ENCODE measurements around the gene AP4M1.

AP4M1 gene

DNA sequence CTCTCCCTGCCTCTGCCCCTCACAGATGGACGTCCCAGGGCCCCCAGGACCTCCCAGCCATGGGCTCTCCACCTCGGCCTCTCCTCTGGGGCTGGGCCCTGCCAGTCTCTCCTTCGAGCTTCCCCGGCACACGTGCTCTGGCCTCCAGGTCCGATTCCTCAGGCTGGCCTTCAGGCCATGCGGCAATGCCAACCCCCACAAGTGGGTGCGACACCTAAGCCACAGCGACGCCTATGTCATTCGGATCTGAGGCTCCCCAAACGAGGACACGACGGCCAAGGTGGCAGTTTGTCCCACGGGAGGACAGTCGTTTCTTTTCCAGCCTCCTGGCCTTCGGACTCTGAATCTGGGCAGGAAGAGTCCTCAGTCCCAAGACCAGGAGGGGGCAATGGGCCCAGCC lies 5.2 kb downstream of the AP4M1 start:
- Histone ChIP-seq H3K36me3 (ENCODE audit: control insufficient read depth in 1 of 2, insufficient read depth in 2 of 2, low read length in 2 of 2) (peaks cover 9 to 73% of the 10 kb centered on the region in 2 donors), H3K9ac (ENCODE audit: low read depth in 1 of 2, low read length in 2 of 2) (no peak overlapping the region), H3K27ac (ENCODE audit: low read depth, low read length) (no peak overlapping the region), H3K4me3 (ENCODE audit: low read depth in 1 of 2, low read length in 2 of 2) (no peak overlapping the region), H3K4me1 (ENCODE audit: control insufficient read depth in 1 of 2, insufficient read depth in 2 of 2, low read length in 2 of 2) (peaks cover 5 to 7% of the 10 kb centered on the region in 2 donors), H3K27me3 (ENCODE audit: control insufficient read depth in 1 of 2, insufficient read depth in 2 of 2, low read length in 2 of 2) (no peaks in the 10 kb centered on the region), H3K9me3 (ENCODE audit: control insufficient read depth in 1 of 2, low read length in 2 of 2) (no peaks in the 10 kb centered on the region)

DNA sequence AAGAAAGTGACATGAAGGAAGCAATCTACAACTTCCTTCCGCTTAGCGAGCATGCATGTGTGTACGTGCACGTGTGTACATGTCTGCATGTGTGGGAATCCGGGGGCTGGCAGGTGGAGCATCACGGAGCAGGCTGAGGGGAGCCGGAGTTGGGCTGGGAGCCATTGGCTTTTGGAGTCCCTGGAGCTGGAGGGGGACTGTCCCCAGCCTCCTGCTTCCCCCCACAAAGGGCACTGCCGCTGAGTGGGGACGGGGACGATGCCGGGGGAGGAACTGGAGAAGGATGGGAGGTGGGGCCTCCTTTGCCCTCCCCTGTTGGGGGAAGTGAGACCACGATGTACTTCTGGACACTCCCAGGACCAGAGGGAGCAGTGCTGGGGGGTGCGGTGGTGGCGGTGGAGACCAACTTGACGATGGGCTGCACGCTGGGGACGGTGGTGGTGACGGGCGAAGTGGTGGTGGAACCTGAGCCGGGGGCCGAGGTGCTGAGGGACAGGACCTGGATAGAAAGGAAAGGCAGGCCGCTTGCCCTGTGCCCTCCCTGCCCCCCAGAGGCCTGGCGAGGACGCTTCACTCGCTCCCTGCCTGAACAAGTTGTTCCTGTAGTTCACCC lies 5.8 kb downstream of the AP4M1 start:
- no peak overlapping the region for H3K9ac ChIP-seq (ENCODE audit: low read depth in 1 of 2, low read length in 2 of 2)
- H3K4me1 ChIP-seq (ENCODE audit: control insufficient read depth in 1 of 2, insufficient read depth in 2 of 2, low read length in 2 of 2), result peaks cover 5% of the 10 kb centered on the region in 2 donors
- peaks cover 9 to 75% of the 10 kb centered on the region in 2 donors for H3K36me3 ChIP-seq (ENCODE audit: control insufficient read depth in 1 of 2, insufficient read depth in 2 of 2, low read length in 2 of 2)
- no peak overlapping the region for H3K4me3 ChIP-seq (ENCODE audit: low read depth in 1 of 2, low read length in 2 of 2)
- no peak overlapping the region for H3K27ac ChIP-seq (ENCODE audit: low read depth, low read length)
- no peaks in the 10 kb centered on the region for H3K9me3 ChIP-seq (ENCODE audit: control insufficient read depth in 1 of 2, low read length in 2 of 2)
- H3K27me3 ChIP-seq (ENCODE audit: control insufficient read depth in 1 of 2, insufficient read depth in 2 of 2, low read length in 2 of 2), result no peaks in the 10 kb centered on the region

DNA sequence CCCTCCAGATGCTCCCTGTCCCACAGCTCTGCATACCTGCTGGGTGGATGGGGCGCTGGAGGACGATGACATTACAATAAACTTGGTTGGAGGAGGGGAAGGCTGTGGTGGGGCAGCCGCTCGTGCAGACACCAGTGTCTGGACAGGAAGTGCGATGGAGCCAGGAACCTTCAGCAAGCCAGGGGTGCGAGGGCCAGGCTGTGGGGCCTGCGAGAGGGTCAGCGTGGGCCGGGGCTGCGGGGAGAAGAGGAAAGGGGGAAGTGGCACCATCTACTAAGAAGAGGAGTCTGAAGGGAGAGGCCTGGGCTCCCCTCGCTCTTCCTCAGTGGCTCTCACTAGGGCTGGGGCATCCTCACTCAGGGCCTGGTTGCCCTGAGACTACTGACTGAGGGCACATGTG lies 6.4 kb downstream of the AP4M1 start:
- H3K4me1 ChIP-seq (ENCODE audit: control insufficient read depth in 1 of 2, insufficient read depth in 2 of 2, low read length in 2 of 2), result no peaks in the 10 kb centered on the region
- H3K27me3 ChIP-seq (ENCODE audit: control insufficient read depth in 1 of 2, insufficient read depth in 2 of 2, low read length in 2 of 2), result no peaks in the 10 kb centered on the region
- no peak overlapping the region for H3K27ac ChIP-seq (ENCODE audit: low read depth, low read length)
- H3K9ac ChIP-seq (ENCODE audit: low read depth in 1 of 2, low read length in 2 of 2), result no peak overlapping the region
- H3K4me3 ChIP-seq (ENCODE audit: low read depth in 1 of 2, low read length in 2 of 2), result no peak overlapping the region
- H3K9me3 ChIP-seq (ENCODE audit: control insufficient read depth in 1 of 2, low read length in 2 of 2), result no peaks in the 10 kb centered on the region
- peaks cover 9 to 79% of the 10 kb centered on the region in 2 donors for H3K36me3 ChIP-seq (ENCODE audit: control insufficient read depth in 1 of 2, insufficient read depth in 2 of 2, low read length in 2 of 2)

- Histone ChIP-seq H3K4me3 (ENCODE audit: low read depth in 1 of 2, low read length in 2 of 2) (no peak overlapping the region), H3K9me3 (ENCODE audit: control insufficient read depth in 1 of 2, low read length in 2 of 2) (no peaks in the 10 kb centered on the region), H3K27me3 (ENCODE audit: control insufficient read depth in 1 of 2, insufficient read depth in 2 of 2, low read length in 2 of 2) (no peaks in the 10 kb centered on the region), H3K4me1 (ENCODE audit: control insufficient read depth in 1 of 2, insufficient read depth in 2 of 2, low read length in 2 of 2) (no peaks in the 10 kb centered on the region), H3K36me3 (ENCODE audit: control insufficient read depth in 1 of 2, insufficient read depth in 2 of 2, low read length in 2 of 2) (peaks cover 9 to 81% of the 10 kb centered on the region in 2 donors), H3K9ac (ENCODE audit: low read depth in 1 of 2, low read length in 2 of 2) (no peak overlapping the region), H3K27ac (ENCODE audit: low read depth, low read length) (no peak overlapping the region)
These were observed 8.2 kb downstream of the AP4M1 start for GRCh38 chr7:100109521-100110163.

DNA sequence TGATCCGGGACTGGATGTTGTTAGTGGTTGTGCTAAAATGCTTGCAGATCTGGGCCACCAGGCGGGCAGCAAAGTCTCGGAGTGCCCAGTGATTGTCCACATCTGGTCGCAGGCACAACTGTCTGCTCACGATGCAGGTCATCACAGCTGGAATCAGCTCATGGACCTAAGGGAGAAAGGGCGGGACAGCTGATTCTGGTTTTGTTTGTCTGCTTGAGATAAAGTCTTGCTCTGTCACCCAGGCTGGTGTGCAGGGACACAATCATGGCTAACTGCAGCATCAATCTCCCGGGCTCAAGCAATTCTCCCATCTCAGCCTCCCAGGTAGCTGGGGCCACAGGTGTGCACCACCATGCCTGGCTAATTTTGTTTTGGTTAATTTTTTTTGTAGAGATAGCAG lies 9.7 kb downstream of the AP4M1 start:
- Histone ChIP-seq H3K9ac (ENCODE audit: low read depth in 1 of 2, low read length in 2 of 2) (no peak overlapping the region), H3K27ac (ENCODE audit: low read depth, low read length) (no peak overlapping the region), H3K4me3 (ENCODE audit: low read depth in 1 of 2, low read length in 2 of 2) (no peak overlapping the region), H3K27me3 (ENCODE audit: control insufficient read depth in 1 of 2, insufficient read depth in 2 of 2, low read length in 2 of 2) (no peaks in the 10 kb centered on the region), H3K36me3 (ENCODE audit: control insufficient read depth in 1 of 2, insufficient read depth in 2 of 2, low read length in 2 of 2) (peaks cover 6 to 66% of the 10 kb centered on the region in 2 donors), H3K9me3 (ENCODE audit: control insufficient read depth in 1 of 2, low read length in 2 of 2) (no peaks in the 10 kb centered on the region), H3K4me1 (ENCODE audit: control insufficient read depth in 1 of 2, insufficient read depth in 2 of 2, low read length in 2 of 2) (no peaks in the 10 kb centered on the region)

DNA sequence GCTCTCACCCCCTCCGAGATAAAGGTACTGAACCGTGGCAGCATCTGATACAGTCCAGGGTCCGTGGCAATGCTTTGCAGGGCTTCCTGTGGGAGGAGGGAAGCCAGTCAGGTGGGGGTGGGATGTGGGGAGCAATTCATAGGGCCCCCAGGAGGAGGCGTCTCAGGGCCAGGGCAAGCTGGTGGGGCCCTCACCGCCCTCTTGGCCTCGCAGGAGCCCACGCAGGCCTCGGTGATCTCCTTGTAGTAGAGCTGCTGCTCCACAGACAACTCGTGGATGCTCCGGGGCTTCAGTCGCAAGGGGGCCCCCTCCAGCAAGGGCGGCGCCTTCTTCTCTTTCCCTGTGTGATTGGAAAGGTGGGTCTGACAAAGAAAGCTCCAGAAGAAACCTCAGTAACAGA lies 10.5 kb downstream of the AP4M1 start:
- H3K9me3 ChIP-seq (ENCODE audit: control insufficient read depth in 1 of 2, low read length in 2 of 2), result no peaks in the 10 kb centered on the region
- H3K27ac ChIP-seq (ENCODE audit: low read depth, low read length), result no peak overlapping the region
- H3K27me3 ChIP-seq (ENCODE audit: control insufficient read depth in 1 of 2, insufficient read depth in 2 of 2, low read length in 2 of 2), result no peaks in the 10 kb centered on the region
- no peaks in the 10 kb centered on the region for H3K4me1 ChIP-seq (ENCODE audit: control insufficient read depth in 1 of 2, insufficient read depth in 2 of 2, low read length in 2 of 2)
- no peak overlapping the region for H3K9ac ChIP-seq (ENCODE audit: low read depth in 1 of 2, low read length in 2 of 2)
- peaks cover 5 to 60% of the 10 kb centered on the region in 2 donors for H3K36me3 ChIP-seq (ENCODE audit: control insufficient read depth in 1 of 2, insufficient read depth in 2 of 2, low read length in 2 of 2)
- H3K4me3 ChIP-seq (ENCODE audit: low read depth in 1 of 2, low read length in 2 of 2), result no peak overlapping the region

DNA sequence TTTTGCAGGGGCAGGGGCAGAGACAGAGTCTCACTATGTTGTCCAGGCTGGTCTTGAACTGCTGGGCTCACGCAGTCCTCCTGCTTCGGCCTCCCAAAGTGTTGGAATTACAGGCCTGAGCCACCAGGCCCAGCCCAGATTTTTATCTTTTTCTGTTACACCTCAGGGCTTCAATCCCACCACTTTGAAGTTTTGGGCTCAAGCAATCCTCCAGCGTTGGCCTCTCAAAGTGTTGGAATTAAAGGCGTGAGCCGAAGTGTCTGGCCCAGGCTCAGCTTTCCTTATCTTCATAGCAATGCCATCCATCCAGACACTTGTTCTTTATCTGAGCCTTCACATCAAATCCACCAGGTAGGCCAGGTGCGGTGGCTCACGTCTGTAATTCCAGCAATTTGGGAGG lies 13.6 kb downstream of the AP4M1 start:
- Histone ChIP-seq H3K9me3 (ENCODE audit: control insufficient read depth in 1 of 2, low read length in 2 of 2) (no peaks in the 10 kb centered on the region), H3K27me3 (ENCODE audit: control insufficient read depth in 1 of 2, insufficient read depth in 2 of 2, low read length in 2 of 2) (no peaks in the 10 kb centered on the region), H3K36me3 (ENCODE audit: control insufficient read depth in 1 of 2, insufficient read depth in 2 of 2, low read length in 2 of 2) (peaks cover 1 to 32% of the 10 kb centered on the region in 2 donors), H3K9ac (ENCODE audit: low read depth in 1 of 2, low read length in 2 of 2) (no peak overlapping the region), H3K27ac (ENCODE audit: low read depth, low read length) (no peak overlapping the region), H3K4me1 (ENCODE audit: control insufficient read depth in 1 of 2, insufficient read depth in 2 of 2, low read length in 2 of 2) (peaks cover 10 to 15% of the 10 kb centered on the region in 2 donors), H3K4me3 (ENCODE audit: low read depth in 1 of 2, low read length in 2 of 2) (no peak overlapping the region)

DNA sequence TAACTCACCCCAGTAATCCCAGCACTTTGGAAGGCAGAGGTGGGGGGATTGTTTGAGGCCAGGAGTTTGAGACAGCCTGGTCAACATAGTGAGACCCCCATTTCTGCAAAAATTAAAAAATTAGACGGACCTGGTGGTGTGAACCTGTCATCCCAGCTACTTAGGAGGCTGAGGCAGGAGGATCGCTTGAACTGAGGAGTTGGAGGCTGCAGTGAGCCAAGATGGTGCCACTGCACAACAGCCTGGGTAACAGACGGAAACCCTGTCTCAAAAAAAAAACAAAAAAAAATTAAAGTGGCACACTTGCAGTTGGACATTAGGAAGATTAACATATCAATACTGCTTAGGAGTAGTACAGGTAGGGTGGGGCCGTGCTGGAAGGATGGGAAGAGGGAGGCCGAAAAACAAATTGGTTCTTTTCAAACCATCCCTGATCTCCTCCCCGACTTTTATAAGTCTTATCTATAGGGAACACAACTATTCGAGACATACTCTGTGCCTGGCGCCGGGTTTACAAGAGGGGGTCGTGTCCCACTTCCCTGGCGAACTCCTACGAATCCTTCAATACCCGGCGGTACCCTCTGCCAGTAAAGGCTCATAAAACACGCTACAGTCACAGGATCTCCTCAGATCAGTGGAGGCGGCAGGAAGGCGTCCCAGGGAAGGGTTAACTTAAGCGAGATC lies 17.1 kb downstream of the AP4M1 start:
- H3K4me1 ChIP-seq (ENCODE audit: control insufficient read depth in 1 of 2, insufficient read depth in 2 of 2, low read length in 2 of 2), result peaks cover 28% of the 10 kb centered on the region in 2 donors
- peak overlapping the region; percentile 95 to 98 for H3K4me3 ChIP-seq (ENCODE audit: low read depth in 1 of 2, low read length in 2 of 2)
- H3K36me3 ChIP-seq (ENCODE audit: control insufficient read depth in 1 of 2, insufficient read depth in 2 of 2, low read length in 2 of 2), result peaks cover 0 to 6% of the 10 kb centered on the region in 2 donors
- H3K27ac ChIP-seq (ENCODE audit: low read depth, low read length), result no peak overlapping the region
- H3K9ac ChIP-seq (ENCODE audit: low read depth in 1 of 2, low read length in 2 of 2), result peak overlapping the region; percentile 45 to 64
- H3K27me3 ChIP-seq (ENCODE audit: control insufficient read depth in 1 of 2, insufficient read depth in 2 of 2, low read length in 2 of 2), result no peaks in the 10 kb centered on the region
- H3K9me3 ChIP-seq (ENCODE audit: control insufficient read depth in 1 of 2, low read length in 2 of 2), result no peaks in the 10 kb centered on the region

DNA sequence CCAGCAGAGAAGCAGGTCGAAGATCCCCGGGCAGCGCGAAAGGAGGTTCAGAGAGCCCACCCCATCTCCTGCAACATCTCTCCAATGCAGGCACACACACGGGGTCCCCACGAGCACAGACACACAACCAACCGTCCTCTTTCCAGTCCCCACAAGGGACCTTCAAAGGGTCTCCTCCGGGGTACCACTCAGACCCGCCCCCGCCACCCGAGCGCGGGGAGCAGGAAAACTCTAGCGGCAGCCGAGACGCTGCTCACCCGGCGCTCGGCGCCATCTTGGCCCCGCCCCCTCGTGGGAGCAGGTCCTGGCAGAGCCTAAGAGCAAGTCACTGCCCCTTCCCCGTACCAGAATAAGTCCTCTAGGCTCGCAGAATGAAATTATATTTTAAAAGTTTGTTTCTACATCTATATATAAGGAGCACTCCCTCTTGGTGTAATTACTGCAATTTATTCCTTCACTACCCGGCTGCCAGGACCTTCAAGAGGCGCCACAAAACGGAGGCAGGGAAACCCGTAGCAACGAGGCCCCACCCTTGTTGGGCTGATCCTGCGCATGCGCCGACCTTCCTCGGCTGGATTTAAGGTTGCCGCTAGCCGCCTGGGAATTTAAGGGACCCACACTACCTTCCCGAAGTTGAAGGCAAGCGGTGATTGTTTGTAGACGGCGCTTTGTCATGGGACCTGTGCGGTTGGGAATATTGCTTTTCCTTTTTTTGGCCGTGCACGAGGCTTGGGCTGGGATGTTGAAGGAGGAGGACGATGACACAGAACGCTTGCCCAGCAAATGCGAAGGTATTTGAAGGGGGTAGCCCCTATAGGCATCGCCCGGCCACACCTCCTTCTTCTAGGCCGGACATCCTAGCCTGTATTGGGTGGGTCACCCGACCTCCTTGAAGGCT lies 17.9 kb downstream of the AP4M1 start, which contains the start of the genes CNPY4 and TAF6:
TSS of gene CNPY4 (plus strand) at position 563 of the 898 bp plus-strand sequence. CDS start at position 674, 111 bp downstream.
TSS of gene TAF6 (minus strand) at position 287 of the 898 bp plus-strand sequence. CDS start 5,149 bp downstream, outside the sequence.
- H3K4me1 ChIP-seq (ENCODE audit: control insufficient read depth in 1 of 2, insufficient read depth in 2 of 2, low read length in 2 of 2), result peaks cover 30 to 31% of the 10 kb centered on the region in 2 donors
- H3K27ac ChIP-seq (ENCODE audit: low read depth, low read length), result peak within 1 kb of the TSS; percentile 41
- H3K9ac ChIP-seq (ENCODE audit: low read depth in 1 of 2, low read length in 2 of 2), result peak within 1 kb of the TSS; percentile 45 to 64
- peak within 1 kb of the TSS; percentile 95 to 98 for H3K4me3 ChIP-seq (ENCODE audit: low read depth in 1 of 2, low read length in 2 of 2)
- no peaks in the 10 kb centered on the region for H3K36me3 ChIP-seq (ENCODE audit: control insufficient read depth in 1 of 2, insufficient read depth in 2 of 2, low read length in 2 of 2)
- no peaks in the 10 kb centered on the region for H3K27me3 ChIP-seq (ENCODE audit: control insufficient read depth in 1 of 2, insufficient read depth in 2 of 2, low read length in 2 of 2)
- no peaks in the 10 kb centered on the region for H3K9me3 ChIP-seq (ENCODE audit: control insufficient read depth in 1 of 2, low read length in 2 of 2)

Data from duodenal mucosa (tissue), 2 donors.